K562 (cell line): ENCODE data around the gene SLC25A42. TPM values are rescaled to one million over a fixed set of nuclear protein-coding genes. Genes with fewer than 3 reads are reported as not detected.

Experiments
- BCOR ChIP-seq: fragments of 450-650 bp; IDR thresholded peaks from 2 replicates; pipeline ENCODE4 v1.6.1; 2016
- CHCHD3 ChIP-seq: fragments of 250-450 bp; sonication (Bioruptor Pico); IDR thresholded peaks from 2 replicates; pipeline ENCODE4 v2.1.2; 2022; ENCODE audit warnings: mild to moderate bottlenecking
- CHD7 ChIP-seq: fragments of 200-600 bp; sonication (generic); IDR thresholded peaks from one replicate; pipeline ENCODE4 v1.6.1; 2012; ENCODE audit warnings: mild to moderate bottlenecking, low read depth, low read length, inconsistent platforms
- CREM ChIP-seq: IDR thresholded peaks from 2 replicates; pipeline ENCODE4 v1.6.1; 2014; ENCODE audit warnings: antibody characterized with exemption, low read depth
- KDM2B ChIP-seq: fragments of 250-450 bp; sonication (Bioruptor Pico); IDR thresholded peaks from 2 replicates; pipeline ENCODE4 v1.8.0; 2021; ENCODE audit warnings: mild to moderate bottlenecking, moderate library complexity
- LEF1 ChIP-seq: fragments of 450-650 bp; IDR thresholded peaks from 2 replicates; pipeline ENCODE4 v1.6.1; 2016; ENCODE audit warnings: mild to moderate bottlenecking
- MYBL2 ChIP-seq, 2 experiments: fragments of 450-650 bp in 1 of 2; sonication (generic) in 1 of 2; formaldehyde crosslinking in 1 of 2; IDR thresholded peaks; 2 replicates each; pipeline versions ENCODE4 v1.6.1 to v1.8.1; 2017 to 2022; ENCODE audit warnings: borderline replicate concordance in 1 of 2, inconsistent platforms in 1 of 2, low read depth in 1 of 2, mild to moderate bottlenecking in 1 of 2, missing genetic modification reagents in 1 of 2, moderate library complexity in 1 of 2
- NCOA6 ChIP-seq: fragments of 450-650 bp; IDR thresholded peaks from 2 replicates; pipeline ENCODE4 v1.6.1; 2017; ENCODE audit warnings: mild to moderate bottlenecking
- OTX1 ChIP-seq: fragments of 450-650 bp; formaldehyde crosslinking; IDR thresholded peaks from 2 replicates; pipeline ENCODE4 v1.4.0; 2022; ENCODE audit warnings: mild to moderate bottlenecking
- PML ChIP-seq: IDR thresholded peaks from 2 replicates; pipeline ENCODE4 v1.6.1; 2012; ENCODE audit warnings: low read length, inconsistent platforms
- STAG1 ChIP-seq: sonication (generic); formaldehyde crosslinking; IDR thresholded peaks from 2 replicates; pipeline ENCODE4 v1.5.0; 2020; ENCODE audit warnings: missing genetic modification reagents, borderline replicate concordance
- TRIM28 ChIP-seq: fragments of 450-650 bp; IDR thresholded peaks from 2 replicates; pipeline ENCODE4 v1.6.1; 2017
- ZNF197 ChIP-seq: fragments of 200-800 bp; sonication (Bioruptor generic); IDR thresholded peaks from 2 replicates; pipeline ENCODE4 v1.6.1; 2016; ENCODE audit warnings: low read depth, missing genetic modification characterization, missing compliant biosample characterization
- ZNF274 ChIP-seq: IDR thresholded peaks from 2 replicates; pipeline ENCODE4 v1.6.1; 2011; ENCODE audit warnings: low read depth, mild to moderate bottlenecking, low read length, moderate library complexity, borderline replicate concordance
- ZNF551 ChIP-seq: fragments of 250-450 bp; sonication (Bioruptor Pico); IDR thresholded peaks from 2 replicates; pipeline ENCODE4 v1.5.0; 2021; ENCODE audit warnings: mild to moderate bottlenecking, moderate library complexity
- polyA plus RNA-seq, 8 experiments: library from polyadenylated mRNA; depleted of rRNA in 4 of 8; stranded (reverse) in 5 of 8; unstranded in 3 of 8; fragments of >200 nt; fragmentation: Nextera tagmentation in 2 of 8; fragmentation: Illumina TruSeq in 1 of 8; extraction: Ambion mirVana in 2 of 8; extraction: Trizol in 1 of 8; gene quantifications; 2 replicates each; pipeline versions ENCODE4 v1.2.1 to v1.2.3, GENCODE V29; 2011 to 2014; ENCODE audit warnings: inconsistent platforms in 1 of 8, missing spikeins in 1 of 8
- total RNA-seq, 7 experiments: library from RNA; depleted of rRNA in 6 of 7; stranded (reverse); fragments of >200 nt in 6 of 7; fragmentation: Illumina TruSeq in 2 of 7; extraction: Trizol in 2 of 7; gene quantifications; 2 replicates each; pipeline versions ENCODE4 v1.2.1 to v1.2.3, GENCODE V29; 2011 to 2021; ENCODE audit warnings: low replicate concordance in 1 of 7
- TF ChIP-seq, protein P1 (sequence below): fragments of 450-650 bp; IDR thresholded peaks from 2 replicates; pipeline ENCODE4 v1.7.0; 2016; ENCODE audit warnings: borderline replicate concordance

The SLC25A42 gene
- total and polyA plus RNA-seq, 9 of the 15 experiments (the other 6 are each of a cell fraction or from before 2014, with no cell fraction given), result 0.59 to 32.2 (median 14.1) TPM

GRCh38 chr19:19120308-19121231 is 56.8 kb downstream of the SLC25A42 start (continued):
- TF ChIP-seq CHD7 (no peak), LEF1 (no peak), ZNF197 (CRISPR knock-in tag) (no peak), NCOA6 (no peak), PML (no peak), OTX1 (0 out of 2 replicates have a peak, but pooled peaks have one; percentile 36), ZNF551 (CRISPR knock-in tag) (no peak), CREM (peak; percentile 35), TRIM28 (no peak), KDM2B (CRISPR knock-in tag) (no peak), MYBL2 (IDR thresholded peaks at IDR 0.05; ENCODE audit: low read depth) (no peak), MYBL2 (CRISPR knock-in tag; IDR thresholded peaks at IDR 0.05; ENCODE audit: borderline replicate concordance) (no peak), BCOR (no peak), STAG1 (CRISPR knock-in tag) (no peak), ZNF274 (no peak), CHCHD3 (CRISPR knock-in tag) (no peak)
- TF ChIP-seq, protein P1, sequence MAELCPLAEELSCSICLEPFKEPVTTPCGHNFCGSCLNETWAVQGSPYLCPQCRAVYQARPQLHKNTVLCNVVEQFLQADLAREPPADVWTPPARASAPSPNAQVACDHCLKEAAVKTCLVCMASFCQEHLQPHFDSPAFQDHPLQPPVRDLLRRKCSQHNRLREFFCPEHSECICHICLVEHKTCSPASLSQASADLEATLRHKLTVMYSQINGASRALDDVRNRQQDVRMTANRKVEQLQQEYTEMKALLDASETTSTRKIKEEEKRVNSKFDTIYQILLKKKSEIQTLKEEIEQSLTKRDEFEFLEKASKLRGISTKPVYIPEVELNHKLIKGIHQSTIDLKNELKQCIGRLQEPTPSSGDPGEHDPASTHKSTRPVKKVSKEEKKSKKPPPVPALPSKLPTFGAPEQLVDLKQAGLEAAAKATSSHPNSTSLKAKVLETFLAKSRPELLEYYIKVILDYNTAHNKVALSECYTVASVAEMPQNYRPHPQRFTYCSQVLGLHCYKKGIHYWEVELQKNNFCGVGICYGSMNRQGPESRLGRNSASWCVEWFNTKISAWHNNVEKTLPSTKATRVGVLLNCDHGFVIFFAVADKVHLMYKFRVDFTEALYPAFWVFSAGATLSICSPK, result no peak
